Thymus (tissue), 14 donors: ENCODE results near the gene RBBP6. TPM values are rescaled to one million over a fixed set of nuclear protein-coding genes. Genes with fewer than 3 reads are reported as not detected.
"Not testable (repeated sequence)": the region's sequence is repeated elsewhere in the genome, so short reads cannot be mapped to it uniquely, and the experiment has no call there.

Source experiments
- DNase-seq, 9 donors: peaks; one replicate each; pipeline ENCODE4 v3.0.0-alpha.2; 2013; ENCODE audit warnings: low spot score in 9 of 9, low read depth in 6 of 9, missing footprints in 1 of 9
- H3K27ac ChIP-seq, 2 donors: one replicate each; pipeline ENCODE4 v1.5.1; 2013; ENCODE audit warnings: control low read depth in 1 of 2, low read depth in 1 of 2, low read length in 1 of 2, mild to moderate bottlenecking in 1 of 2, moderate library complexity in 1 of 2
- H3K27me3 ChIP-seq, 2 donors: one replicate each; pipeline ENCODE4 v1.5.1; 2013; ENCODE audit warnings: low read length in 1 of 2; ENCODE audit not compliant: control insufficient read depth in 2 of 2, insufficient read depth in 1 of 2
- H3K36me3 ChIP-seq, 2 donors: one replicate each; pipeline ENCODE4 v1.5.1; 2013; ENCODE audit warnings: low read length in 1 of 2, mild to moderate bottlenecking in 1 of 2, moderate library complexity in 1 of 2; ENCODE audit not compliant: control insufficient read depth in 2 of 2, insufficient read depth in 2 of 2
- H3K4me1 ChIP-seq, 2 donors: one replicate each; pipeline ENCODE4 v1.5.1; 2013; ENCODE audit warnings: low read length in 2 of 2; ENCODE audit not compliant: control insufficient read depth in 2 of 2, insufficient read depth in 2 of 2
- H3K4me3 ChIP-seq, 2 donors: one replicate each; pipeline ENCODE4 v1.5.1; 2013; ENCODE audit warnings: low read length in 2 of 2, control low read depth in 1 of 2, mild to moderate bottlenecking in 1 of 2
- H3K9me3 ChIP-seq, 2 donors: one replicate each; pipeline ENCODE4 v1.5.1; 2013; ENCODE audit warnings: low read length in 1 of 2, mild to moderate bottlenecking in 1 of 2; ENCODE audit not compliant: control insufficient read depth in 2 of 2, insufficient read depth in 1 of 2
- WGBS: extraction: QIAGEN DNeasy Blood & Tissue Kit; methylation state at CpG from one replicate; pipeline ENCODE4 v1.1.7; 2013; 5-methylcytosine and 5-hydroxymethylcytosine counted together
- long read RNA-seq, 10 donors: transcript quantifications; one replicate each; lab custom pipeline, GENCODE V29; 2026
- polyA plus RNA-seq: library from polyadenylated mRNA; stranded (reverse); fragments of 200-250 nt; gene quantifications from one replicate; pipeline ENCODE4 v1.2.3, GENCODE V29; 2013
- total RNA-seq: library from RNA; stranded (reverse); fragments of 120-200 nt; gene quantifications from one replicate; pipeline ENCODE4 v1.2.4, GENCODE V29; 2013
- donor health status: healthy.

Gene RBBP6, protein sequence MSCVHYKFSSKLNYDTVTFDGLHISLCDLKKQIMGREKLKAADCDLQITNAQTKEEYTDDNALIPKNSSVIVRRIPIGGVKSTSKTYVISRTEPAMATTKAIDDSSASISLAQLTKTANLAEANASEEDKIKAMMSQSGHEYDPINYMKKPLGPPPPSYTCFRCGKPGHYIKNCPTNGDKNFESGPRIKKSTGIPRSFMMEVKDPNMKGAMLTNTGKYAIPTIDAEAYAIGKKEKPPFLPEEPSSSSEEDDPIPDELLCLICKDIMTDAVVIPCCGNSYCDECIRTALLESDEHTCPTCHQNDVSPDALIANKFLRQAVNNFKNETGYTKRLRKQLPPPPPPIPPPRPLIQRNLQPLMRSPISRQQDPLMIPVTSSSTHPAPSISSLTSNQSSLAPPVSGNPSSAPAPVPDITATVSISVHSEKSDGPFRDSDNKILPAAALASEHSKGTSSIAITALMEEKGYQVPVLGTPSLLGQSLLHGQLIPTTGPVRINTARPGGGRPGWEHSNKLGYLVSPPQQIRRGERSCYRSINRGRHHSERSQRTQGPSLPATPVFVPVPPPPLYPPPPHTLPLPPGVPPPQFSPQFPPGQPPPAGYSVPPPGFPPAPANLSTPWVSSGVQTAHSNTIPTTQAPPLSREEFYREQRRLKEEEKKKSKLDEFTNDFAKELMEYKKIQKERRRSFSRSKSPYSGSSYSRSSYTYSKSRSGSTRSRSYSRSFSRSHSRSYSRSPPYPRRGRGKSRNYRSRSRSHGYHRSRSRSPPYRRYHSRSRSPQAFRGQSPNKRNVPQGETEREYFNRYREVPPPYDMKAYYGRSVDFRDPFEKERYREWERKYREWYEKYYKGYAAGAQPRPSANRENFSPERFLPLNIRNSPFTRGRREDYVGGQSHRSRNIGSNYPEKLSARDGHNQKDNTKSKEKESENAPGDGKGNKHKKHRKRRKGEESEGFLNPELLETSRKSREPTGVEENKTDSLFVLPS (N-terminal part only)
- 20.8 TPM for total RNA-seq
- polyA plus RNA-seq = 72.8 TPM
- long read RNA-seq, donor 1, partial matches to known transcripts = 8 of 9 reads
- long read RNA-seq, donor 1, other reads (novel, unspliced or antisense) = 0 of 9 reads
- long read RNA-seq, donor 2 = 0 reads
- long read RNA-seq, donor 3, transcript RBBP6-204 (3 exons, 854 nt) = minor isoform, 8 of 25 reads
- long read RNA-seq, donor 3, transcript RBBP6-213 (1 exons, 1,946 nt) = major isoform, 11 of 25 reads
- long read RNA-seq, donor 3, partial matches to known transcripts = 5 of 25 reads
- long read RNA-seq, donor 3, other reads (novel, unspliced or antisense) = 0 of 25 reads
- long read RNA-seq, donor 4, transcript RBBP6-213 (1 exons, 1,946 nt) = major isoform, 10 of 12 reads
- long read RNA-seq, donor 4, partial matches to known transcripts = 0 of 12 reads
- long read RNA-seq, donor 4, other reads (novel, unspliced or antisense) = 0 of 12 reads
- long read RNA-seq, donor 5, transcript RBBP6-204 (3 exons, 854 nt) = minor isoform, 10 of 36 reads
- long read RNA-seq, donor 5, transcript RBBP6-213 (1 exons, 1,946 nt) = major isoform, 12 of 36 reads
- long read RNA-seq, donor 5, partial matches to known transcripts = 14 of 36 reads
- long read RNA-seq, donor 5, other reads (novel, unspliced or antisense) = 0 of 36 reads
- long read RNA-seq, donor 6, transcript RBBP6-213 (1 exons, 1,946 nt) = major isoform, 8 of 11 reads
- long read RNA-seq, donor 6, partial matches to known transcripts = 0 of 11 reads
- long read RNA-seq, donor 6, other reads (novel, unspliced or antisense) = 0 of 11 reads
- long read RNA-seq, donor 7, transcript RBBP6-213 (1 exons, 1,946 nt) = major isoform, 10 of 13 reads
- long read RNA-seq, donor 7, partial matches to known transcripts = 0 of 13 reads
- long read RNA-seq, donor 7, other reads (novel, unspliced or antisense) = 0 of 13 reads
- long read RNA-seq, donor 8, partial matches to known transcripts = 0 of 3 reads
- long read RNA-seq, donor 8, other reads (novel, unspliced or antisense) = 0 of 3 reads
- long read RNA-seq, donor 9, transcript RBBP6-213 (1 exons, 1,946 nt) = major isoform, 5 of 7 reads
- long read RNA-seq, donor 9, partial matches to known transcripts = 0 of 7 reads
- long read RNA-seq, donor 9, other reads (novel, unspliced or antisense) = 0 of 7 reads
- long read RNA-seq, donor 10, transcript RBBP6-204 (3 exons, 854 nt) = major isoform, 8 of 15 reads
- long read RNA-seq, donor 10, partial matches to known transcripts = 6 of 15 reads
- long read RNA-seq, donor 10, other reads (novel, unspliced or antisense) = 0 of 15 reads

DNA sequence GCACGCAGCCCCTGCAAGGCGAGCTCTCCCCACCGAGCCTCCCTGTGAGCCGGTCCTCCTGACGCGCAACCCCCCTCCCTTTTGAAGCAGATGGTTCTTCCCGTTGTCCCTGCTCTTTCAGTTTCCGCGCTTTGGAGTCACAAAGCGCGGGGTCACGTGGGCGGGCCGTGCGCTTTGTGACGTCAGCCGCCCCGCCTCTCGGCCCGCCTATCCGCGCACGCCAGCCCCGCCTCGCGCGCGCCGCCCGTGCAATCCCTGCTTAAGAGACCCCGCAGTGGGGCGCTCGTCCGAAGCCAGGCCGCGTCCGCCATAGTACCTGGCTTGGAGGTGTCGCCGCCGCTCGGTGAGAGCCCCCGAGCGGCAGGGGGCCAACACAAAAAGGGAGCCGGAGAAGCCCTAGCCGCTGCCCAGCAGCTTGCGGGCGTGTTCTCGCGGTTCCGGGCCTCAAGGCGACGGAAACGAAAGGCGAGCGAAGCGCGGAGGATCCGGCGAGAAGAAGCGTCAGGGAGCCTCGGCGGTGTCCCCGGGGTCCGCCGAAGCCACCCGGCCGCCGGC, at the start of gene RBBP6:
Gene RBBP6, plus strand, starts transcription at position 272 of the 555 bp plus-strand sequence. CDS start 1,061 bp downstream, outside the sequence.
- peak within 1 kb of the TSS; percentile 59 to 98 for H3K4me3 ChIP-seq
- DNase-seq = peak; percentile 88 to 98 (median 96)
- peaks cover 7 to 14% of the 10 kb centered on the region in 2 donors for H3K4me1 ChIP-seq
- peak within 1 kb of the TSS; percentile 93 to 97 for H3K27ac ChIP-seq
- no peaks in the 10 kb centered on the region for H3K9me3 ChIP-seq
- WGBS = under 1% methylated on average over 68 of the region's 68 CpGs
- H3K36me3 ChIP-seq = no peaks in the 10 kb centered on the region
- no peaks in the 10 kb centered on the region for H3K27me3 ChIP-seq

DNA sequence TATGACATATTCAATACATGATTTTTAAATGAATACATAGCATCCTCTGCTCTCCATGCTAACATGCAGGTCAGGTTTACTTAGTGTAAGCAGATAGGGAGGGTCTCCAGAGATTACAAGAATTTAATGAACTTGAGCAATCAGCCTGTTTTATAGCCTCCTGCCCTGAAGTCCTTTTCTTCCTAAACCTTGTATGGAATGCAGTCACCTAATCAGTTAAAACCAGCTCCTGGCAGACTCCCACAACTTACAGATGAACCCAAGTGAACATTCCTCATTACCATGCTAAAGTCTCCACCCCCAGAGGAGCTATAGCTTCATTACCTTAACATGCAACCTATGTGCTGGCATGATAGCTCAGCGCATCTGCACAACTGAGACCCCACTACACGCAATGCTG, 48.5 kb upstream of the RBBP6 start:
- 97% methylated on average over 2 of the region's 2 CpGs for WGBS
- no peak for DNase-seq
- Histone ChIP-seq H3K36me3 (no peaks in the 10 kb centered on the region), H3K27ac (no peak overlapping the region), H3K27me3 (no peaks in the 10 kb centered on the region), H3K9me3 (no peaks in the 10 kb centered on the region), H3K4me1 (no peaks in the 10 kb centered on the region), H3K4me3 (no peak overlapping the region)

DNA sequence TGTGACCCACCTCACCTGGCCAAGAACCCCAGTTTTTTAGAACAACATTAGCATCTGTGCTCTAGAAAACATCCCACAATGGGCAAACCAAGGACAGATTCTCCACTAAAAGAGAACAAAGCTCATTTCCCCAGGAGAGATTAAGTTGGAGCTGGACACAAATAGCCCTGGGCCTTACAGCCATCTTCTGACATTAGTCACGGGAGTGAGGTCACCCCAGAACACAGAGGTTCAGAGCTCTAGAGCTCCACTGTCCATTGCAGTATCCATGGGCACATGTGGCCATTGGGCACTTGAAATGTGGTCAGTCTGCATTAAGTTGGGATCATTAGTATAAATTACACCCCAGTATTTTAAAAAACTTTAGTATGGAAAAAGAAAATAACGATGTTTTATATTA, 47.6 kb upstream of the RBBP6 start:
- H3K4me3 ChIP-seq = no peak overlapping the region
- no peak for DNase-seq
- no peaks in the 10 kb centered on the region for H3K27me3 ChIP-seq
- 92% methylated on average over 2 of the region's 2 CpGs for WGBS
- no peaks in the 10 kb centered on the region for H3K9me3 ChIP-seq
- H3K4me1 ChIP-seq = no peaks in the 10 kb centered on the region
- no peak overlapping the region for H3K27ac ChIP-seq
- no peaks in the 10 kb centered on the region for H3K36me3 ChIP-seq

DNA sequence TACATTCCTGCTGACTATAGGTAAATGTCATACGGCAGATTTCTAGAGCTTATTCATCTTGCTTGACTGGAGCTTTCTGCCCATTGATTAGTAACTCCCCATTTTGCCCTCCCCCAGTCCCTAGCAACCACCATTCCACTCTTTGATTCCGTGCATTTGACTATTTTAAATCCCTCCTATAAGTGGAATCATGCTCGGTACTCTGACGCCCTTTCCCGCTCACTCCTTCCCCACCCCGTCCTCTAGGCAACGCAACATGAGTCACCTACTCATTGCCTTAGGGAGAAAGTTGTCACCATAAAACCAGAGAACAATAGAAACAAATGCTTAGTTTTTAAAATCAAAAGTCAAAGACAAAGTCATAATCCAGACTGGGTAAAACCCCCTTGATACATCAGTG, 45.5 kb upstream of the RBBP6 start:
- H3K4me1 ChIP-seq = no peaks in the 10 kb centered on the region
- no peak overlapping the region for H3K27ac ChIP-seq
- H3K36me3 ChIP-seq = no peaks in the 10 kb centered on the region
- H3K27me3 ChIP-seq = no peaks in the 10 kb centered on the region
- H3K9me3 ChIP-seq = peaks cover 0 to 1% of the 10 kb centered on the region in 2 donors
- DNase-seq = no peak
- WGBS = 93% methylated on average over 7 of the region's 7 CpGs
- no peak overlapping the region for H3K4me3 ChIP-seq

DNA sequence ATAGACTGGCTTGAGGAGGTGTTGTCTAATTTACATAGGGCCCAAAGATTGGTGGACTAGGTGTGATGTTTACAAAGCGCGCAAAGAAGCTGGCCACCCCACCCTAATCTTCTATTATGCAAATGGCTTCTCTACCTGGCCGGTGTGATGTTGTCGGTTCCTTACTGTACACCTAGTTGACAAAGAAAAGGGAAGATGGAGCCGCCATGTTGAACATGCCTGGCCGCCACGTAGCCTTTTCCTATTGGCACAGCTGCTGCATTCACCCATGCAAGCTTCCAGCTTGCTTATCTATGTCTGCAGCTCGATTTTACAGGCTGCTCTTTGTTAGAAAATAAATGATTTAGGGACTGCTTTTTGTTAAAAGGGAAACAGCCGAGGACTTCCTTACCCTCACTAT, 44.2 kb upstream of the RBBP6 start:
- not testable (repeated sequence) for H3K36me3 ChIP-seq, H3K9me3 ChIP-seq, H3K27me3 ChIP-seq, H3K4me1 ChIP-seq, H3K27ac ChIP-seq, H3K4me3 ChIP-seq, DNase-seq
- 72% methylated on average over 9 of the region's 9 CpGs for WGBS

DNA sequence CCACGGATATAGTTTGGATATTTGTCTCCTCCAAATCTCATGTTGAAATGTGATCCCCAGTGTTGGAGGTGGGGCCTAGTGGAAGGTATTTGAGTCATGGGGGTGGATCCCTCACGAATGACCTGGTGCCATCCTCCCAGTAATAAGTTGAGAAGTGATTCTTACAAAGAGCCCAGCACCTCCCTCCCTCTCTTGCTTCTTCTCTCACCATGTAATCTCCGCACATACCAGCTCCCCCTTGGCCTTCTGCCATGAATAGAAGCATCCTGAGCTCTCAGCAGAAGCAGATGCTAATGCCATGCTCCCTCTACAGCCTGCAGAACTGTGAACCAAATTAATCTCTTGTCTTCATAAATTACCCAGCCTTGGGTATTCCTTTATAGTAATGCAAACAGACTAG, 41.9 kb upstream of the RBBP6 start:
- Histone ChIP-seq H3K9me3 (peaks cover 0 to 1% of the 10 kb centered on the region in 2 donors), H3K4me1 (no peaks in the 10 kb centered on the region), H3K36me3 (no peaks in the 10 kb centered on the region), H3K27me3 (no peaks in the 10 kb centered on the region), H3K4me3 (no peak overlapping the region), H3K27ac (no peak overlapping the region)
- 85% methylated on average over 3 of the region's 3 CpGs for WGBS
- DNase-seq = no peak

DNA sequence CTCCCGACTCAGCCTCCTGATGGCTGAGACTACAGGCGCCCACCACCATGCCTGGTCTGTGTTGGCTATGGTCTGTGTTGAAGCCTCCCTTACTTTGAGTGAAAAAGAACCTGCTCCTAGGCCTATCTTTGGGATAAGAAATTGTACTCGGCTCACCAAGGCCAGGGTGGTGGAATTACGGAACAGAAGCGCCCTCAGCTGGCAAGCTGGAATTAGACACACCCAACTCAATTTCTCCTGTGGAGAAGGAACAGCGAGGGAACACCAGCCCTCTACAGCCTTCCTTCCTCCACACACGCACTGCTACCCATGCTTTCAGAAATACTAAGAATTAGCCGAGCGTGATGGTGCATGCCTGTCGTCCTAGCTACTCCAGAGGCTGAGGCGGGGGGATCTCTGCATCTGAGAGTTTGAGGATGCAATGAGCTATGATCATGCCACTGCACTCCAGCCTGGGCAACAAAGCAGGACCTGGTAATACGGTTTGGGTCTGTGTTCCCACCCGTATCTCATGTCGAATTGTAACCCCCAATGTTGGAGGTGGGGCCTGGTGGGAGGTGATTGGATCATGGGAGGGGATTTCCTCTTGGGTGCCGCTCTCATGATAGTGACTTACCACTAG, 40.1 kb upstream of the RBBP6 start:
- Histone ChIP-seq H3K36me3 (no peaks in the 10 kb centered on the region), H3K4me1 (no peaks in the 10 kb centered on the region), H3K9me3 (peaks cover 0 to 1% of the 10 kb centered on the region in 2 donors), H3K4me3 (no peak overlapping the region), H3K27me3 (no peaks in the 10 kb centered on the region), H3K27ac (no peak overlapping the region)
- peak in 1 of 9 donors; percentile 9 for DNase-seq
- WGBS = 25% methylated on average over 15 of the region's 15 CpGs
